ENCODE measurements around the gene SELENOM. TPM values are rescaled to one million over a fixed set of nuclear protein-coding genes. Genes with fewer than 3 reads are reported as not detected.
A peak's percentile ranks its signal among the peaks of the same experiment; 100 is the strongest.
"Not testable (repeated sequence)": the region's sequence is repeated elsewhere in the genome, so short reads cannot be mapped to it uniquely, and the experiment has no call there.

SELENOM gene
- total RNA-seq, 1 donor from 2014 or later, result 157 TPM

- Histone ChIP-seq H3K9ac (ENCODE audit: low read length) (no peak overlapping the region), H4K20me1 (ENCODE audit: insufficient read depth, low read length) (no peaks in the 10 kb centered on the region), H3K9me3 (ENCODE audit: insufficient read depth, low read depth, low read length) (no peaks in the 10 kb centered on the region), H3K79me2 (ENCODE audit: insufficient read depth, low read length) (no peaks in the 10 kb centered on the region), H2AFZ (ENCODE audit: low read depth, low read length) (no peak overlapping the region), H3K27me3 (ENCODE audit: insufficient read depth, low read length) (no peaks in the 10 kb centered on the region), H3K27ac (ENCODE audit: low read depth, low read length) (no peak overlapping the region), H3K36me3 (ENCODE audit: insufficient read depth, low read length) (no peaks in the 10 kb centered on the region), H3K4me2 (ENCODE audit: low read length) (no peak overlapping the region), H3K4me3 (ENCODE audit: insufficient read depth, low read depth, low read length) (no peak overlapping the region), H3K4me1 (ENCODE audit: insufficient read depth, low read length) (peaks cover 1% of the 10 kb centered on the region)
- no peak for TF ChIP-seq CTCF (IDR thresholded peaks at IDR 0.05; ENCODE audit: insufficient read depth, low read depth, low read length)
- no peak for TF ChIP-seq EZH2 (IDR thresholded peaks at IDR 0.05; ENCODE audit: insufficient read depth, low read length)
- Mint-ChIP-seq H3K36me3 (ENCODE audit: low read depth, unreplicated experiment) (peaks cover 2% of the 10 kb centered on the region), H3K4me3 (ENCODE audit: unreplicated experiment) (no peak overlapping the region), H3K27me3 (ENCODE audit: low read depth, unreplicated experiment) (peaks cover 4% of the 10 kb centered on the region), H3K4me1 (ENCODE audit: low read depth, unreplicated experiment) (peaks cover 5% of the 10 kb centered on the region), H3K27ac (ENCODE audit: unreplicated experiment) (no peak overlapping the region), H3K9me3 (ENCODE audit: unreplicated experiment) (no peaks in the 10 kb centered on the region)
- DNase-seq (ENCODE audit: low read depth) (no peak), FAIRE-seq (no peak)
Measured at GRCh38 chr22:31118046-31118820, 10.9 kb upstream of the SELENOM start.

GRCh38 chr22:31112547-31113091 is 5.3 kb upstream of the SELENOM start:
- H3K27ac Mint-ChIP-seq (ENCODE audit: unreplicated experiment); H3K4me3 Mint-ChIP-seq (ENCODE audit: unreplicated experiment); H2AFZ ChIP-seq (ENCODE audit: low read depth, low read length); DNase-seq (ENCODE audit: low read depth); H4K20me1 ChIP-seq (ENCODE audit: insufficient read depth, low read length); H3K79me2 ChIP-seq (ENCODE audit: insufficient read depth, low read length); H3K4me2 ChIP-seq (ENCODE audit: low read length); H3K27me3 ChIP-seq (ENCODE audit: insufficient read depth, low read length); H3K4me3 ChIP-seq (ENCODE audit: insufficient read depth, low read depth, low read length); FAIRE-seq; H3K4me1 ChIP-seq (ENCODE audit: insufficient read depth, low read length); H3K4me1 Mint-ChIP-seq (ENCODE audit: low read depth, unreplicated experiment); H3K27ac ChIP-seq (ENCODE audit: low read depth, low read length); H3K27me3 Mint-ChIP-seq (ENCODE audit: low read depth, unreplicated experiment); H3K9me3 Mint-ChIP-seq (ENCODE audit: unreplicated experiment); H3K9me3 ChIP-seq (ENCODE audit: insufficient read depth, low read depth, low read length); H3K36me3 Mint-ChIP-seq (ENCODE audit: low read depth, unreplicated experiment); H3K9ac ChIP-seq (ENCODE audit: low read length); H3K36me3 ChIP-seq (ENCODE audit: insufficient read depth, low read length): not testable (repeated sequence)

GRCh38 chr22:31107894-31108218 is 488 bp upstream of the SELENOM start:
- Mint-ChIP-seq H3K4me1 (ENCODE audit: low read depth, unreplicated experiment) (peaks cover 25% of the 10 kb centered on the region), H3K36me3 (ENCODE audit: low read depth, unreplicated experiment) (peaks cover 6% of the 10 kb centered on the region), H3K4me3 (ENCODE audit: unreplicated experiment) (peak overlapping the region; percentile 73), H3K27me3 (ENCODE audit: low read depth, unreplicated experiment) (no peaks in the 10 kb centered on the region), H3K27ac (ENCODE audit: unreplicated experiment) (peak overlapping the region; percentile 92), H3K9me3 (ENCODE audit: unreplicated experiment) (no peaks in the 10 kb centered on the region)
- Histone ChIP-seq H3K27ac (ENCODE audit: low read depth, low read length) (peak overlapping the region; percentile 31), H3K9ac (ENCODE audit: low read length) (peak overlapping the region; percentile 73), H3K9me3 (ENCODE audit: insufficient read depth, low read depth, low read length) (no peaks in the 10 kb centered on the region), H3K27me3 (ENCODE audit: insufficient read depth, low read length) (no peaks in the 10 kb centered on the region), H3K4me1 (ENCODE audit: insufficient read depth, low read length) (peaks cover 23% of the 10 kb centered on the region), H4K20me1 (ENCODE audit: insufficient read depth, low read length) (peaks cover 41% of the 10 kb centered on the region), H3K4me3 (ENCODE audit: insufficient read depth, low read depth, low read length) (peak overlapping the region; percentile 54), H2AFZ (ENCODE audit: low read depth, low read length) (peak overlapping the region; percentile 78), H3K4me2 (ENCODE audit: low read length) (peak overlapping the region; percentile 84), H3K79me2 (ENCODE audit: insufficient read depth, low read length) (peaks cover 27% of the 10 kb centered on the region), H3K36me3 (ENCODE audit: insufficient read depth, low read length) (peaks cover 9% of the 10 kb centered on the region)
- TF ChIP-seq EZH2 (IDR thresholded peaks at IDR 0.05; ENCODE audit: insufficient read depth, low read length), result no peak
- no peak for TF ChIP-seq CTCF (IDR thresholded peaks at IDR 0.05; ENCODE audit: insufficient read depth, low read depth, low read length)
- DNase-seq (ENCODE audit: low read depth) (no peak), FAIRE-seq (no peak)
